ENCODE measurements around the gene CD99L2. TPM values are rescaled to one million over a fixed set of nuclear protein-coding genes. Genes with fewer than 3 reads are reported as not detected.

Gene CD99L2
- total RNA-seq, 1 experiment from 2014 or later, result 156 TPM

GRCh38 chrX:150841456-150842197 is 56.8 kb downstream of the CD99L2 start:
- intact Hi-C loops (cut with micrococcal nuclease; ENCODE audit: unreplicated experiment) (no loop called here), in situ Hi-C loops (cut with HindIII; ENCODE audit: low pct_unique_long_range_greater_than_20kb, low sequenced_read_pairs) (no loop called here)
- Histone ChIP-seq H3K4me3 (ENCODE audit: low read depth in 2 of 2, low read length in 2 of 2) (no peak overlapping the region), H3K4me1 (ENCODE audit: control insufficient read depth, insufficient read depth, low read length) (peaks cover 29% of the 10 kb centered on the region), H3K9me3 (ENCODE audit: control insufficient read depth, insufficient read depth, low read depth, low read length) (no peaks in the 10 kb centered on the region), H3K27ac (ENCODE audit: low read length) (peak overlapping the region; percentile 41; the same call in 1 of the 2 replicates), H3K36me3 (ENCODE audit: control insufficient read depth, insufficient read depth, low read length) (no peaks in the 10 kb centered on the region), H3K27me3 (ENCODE audit: control insufficient read depth, insufficient read depth, low read length) (no peaks in the 10 kb centered on the region)
- no peak for DNase-seq (ENCODE audit: low read depth, low spot score)
- TF ChIP-seq CTCF (IDR thresholded peaks at IDR 0.05) (no peak), REST (IDR thresholded peaks at IDR 0.05; ENCODE audit: insufficient read depth in 1 of 2, low read depth in 2 of 2, low read length in 1 of 2) (no peak), TCF7L2 (IDR thresholded peaks at IDR 0.05; ENCODE audit: low read depth, low read length) (no peak), SIN3A (IDR thresholded peaks at IDR 0.05; ENCODE audit: borderline replicate concordance, insufficient read depth, low read depth, low read length) (no peak), POLR2AphosphoS5 (IDR thresholded peaks at IDR 0.05; ENCODE audit: low read depth, low read length) (no peak)
- BruUV-seq (replicated peaks), result no TSS peak
- no peak; the same call in 1 of the 2 replicates for ATAC-seq
- POLR2A ChIA-PET, result interaction anchor here (0.6 to 0.7 kb wide), 2 partner anchors 8 to 42 kb away, joined by 3 to 6 read pairs; no protein-coding TSS in a partner anchor
- CTCF ChIA-PET, result no interaction called here

- H3K27me3 ChIP-seq (ENCODE audit: control insufficient read depth, insufficient read depth, low read length), result no peaks in the 10 kb centered on the region
- ChIA-PET POLR2A (no interaction called here), CTCF (no interaction called here)
- BruUV-seq (replicated peaks), result no TSS peak
- intact Hi-C loops (cut with micrococcal nuclease; ENCODE audit: unreplicated experiment) (no loop called here), in situ Hi-C loops (cut with HindIII; ENCODE audit: low pct_unique_long_range_greater_than_20kb, low sequenced_read_pairs) (no loop called here)
- H3K36me3 ChIP-seq (ENCODE audit: control insufficient read depth, insufficient read depth, low read length), result no peaks in the 10 kb centered on the region
- no peak overlapping the region for H3K4me3 ChIP-seq (ENCODE audit: low read depth in 2 of 2, low read length in 2 of 2)
- ATAC-seq, result no peak
- no peak overlapping the region for H3K27ac ChIP-seq (ENCODE audit: low read length)
- no peak for DNase-seq (ENCODE audit: low read depth, low spot score)
- no peaks in the 10 kb centered on the region for H3K9me3 ChIP-seq (ENCODE audit: control insufficient read depth, insufficient read depth, low read depth, low read length)
- peaks cover 13% of the 10 kb centered on the region for H3K4me1 ChIP-seq (ENCODE audit: control insufficient read depth, insufficient read depth, low read length)
- TF ChIP-seq REST (IDR thresholded peaks at IDR 0.05; ENCODE audit: insufficient read depth in 1 of 2, low read depth in 2 of 2, low read length in 1 of 2) (no peak), SIN3A (IDR thresholded peaks at IDR 0.05; ENCODE audit: borderline replicate concordance, insufficient read depth, low read depth, low read length) (no peak), CTCF (IDR thresholded peaks at IDR 0.05) (no peak), TCF7L2 (IDR thresholded peaks at IDR 0.05; ENCODE audit: low read depth, low read length) (no peak), POLR2AphosphoS5 (IDR thresholded peaks at IDR 0.05; ENCODE audit: low read depth, low read length) (no peak)
These were observed 60.6 kb downstream of the CD99L2 start for GRCh38 chrX:150837845-150838244.
